GM21529 (cell line): ENCODE data around the gene APBA2.
"Not testable (repeated sequence)": the region's sequence is repeated elsewhere in the genome, so short reads cannot be mapped to it uniquely, and the experiment has no call there.

Experiments used
- ATAC-seq: cut with Tn5 transposase; IDR thresholded peaks from one replicate; pipeline ENCODE4 v1.9.1; 2021; ENCODE audit not compliant: unreplicated experiment

The APBA2 gene

GRCh38 chr15:29032751-29033150 is 147.0 kb downstream of the APBA2 start:
- ATAC-seq, result no peak

- ATAC-seq, result no peak
These were observed 148.4 kb downstream of the APBA2 start for GRCh38 chr15:29034151-29034550.

- ATAC-seq, result no peak
These were observed 149.0 kb downstream of the APBA2 start for GRCh38 chr15:29034593-29035335.

- no peak for ATAC-seq
These were observed 149.8 kb downstream of the APBA2 start for GRCh38 chr15:29035336-29036285.

- ATAC-seq, result no peak
These were observed 152.4 kb downstream of the APBA2 start for GRCh38 chr15:29037997-29038705.

GRCh38 chr15:29039466-29040369 is 153.9 kb downstream of the APBA2 start:
- no peak for ATAC-seq

GRCh38 chr15:29040370-29040751 is 154.6 kb downstream of the APBA2 start:
- ATAC-seq, result no peak

- no peak for ATAC-seq
These were observed 158.1 kb downstream of the APBA2 start for GRCh38 chr15:29043736-29044502.

- ATAC-seq, result no peak
These were observed 158.7 kb downstream of the APBA2 start for GRCh38 chr15:29044503-29044901.

GRCh38 chr15:29045161-29045560 is 159.4 kb downstream of the APBA2 start:
- ATAC-seq, result not testable (repeated sequence)

- ATAC-seq, result no peak
These were observed 159.9 kb downstream of the APBA2 start for GRCh38 chr15:29045717-29046116.

GRCh38 chr15:29046281-29046810 is 160.6 kb downstream of the APBA2 start:
- ATAC-seq, result no peak

GRCh38 chr15:29046977-29047376 is 161.2 kb downstream of the APBA2 start:
- no peak for ATAC-seq

GRCh38 chr15:29048011-29048410 is 162.2 kb downstream of the APBA2 start:
- no peak for ATAC-seq

- no peak for ATAC-seq
These were observed 165.1 kb downstream of the APBA2 start for GRCh38 chr15:29050870-29051269.

GRCh38 chr15:29051422-29051821 is 165.6 kb downstream of the APBA2 start:
- ATAC-seq, result no peak

- ATAC-seq, result no peak
These were observed 167.2 kb downstream of the APBA2 start for GRCh38 chr15:29053006-29053405.

- ATAC-seq, result no peak
These were observed 167.9 kb downstream of the APBA2 start for GRCh38 chr15:29053661-29054131.
